Transverse colon (tissue), 4 donors: Measurements from ENCODE around the gene OLFM1. TPM values are rescaled to one million over a fixed set of nuclear protein-coding genes. Genes with fewer than 3 reads are reported as not detected.
"Not testable (repeated sequence)": the region's sequence is repeated elsewhere in the genome, so short reads cannot be mapped to it uniquely, and the experiment has no call there.

Experiments used
- DNase-seq: peaks from one replicate; pipeline ENCODE4 v3.0.0-alpha.2; 2019
- H3K27ac ChIP-seq, 4 donors: fragments of 200-600 bp; sonication (generic); 2 replicates each; pipeline ENCODE4 v1.5.1; 2016 to 2018; ENCODE audit warnings: inconsistent platforms in 4 of 4
- H3K27me3 ChIP-seq: fragments of 200-600 bp; sonication (generic); 2 replicates; pipeline ENCODE4 v1.5.1; 2017; ENCODE audit warnings: inconsistent platforms
- H3K36me3 ChIP-seq, 4 donors: fragments of 200-600 bp; sonication (generic); 2 replicates each; pipeline ENCODE4 v1.5.1; 2017 to 2019; ENCODE audit warnings: inconsistent platforms in 4 of 4
- H3K4me1 ChIP-seq, 4 donors: fragments of 200-600 bp; sonication (generic); 2 replicates each; pipeline ENCODE4 v1.5.1; 2017 to 2020; ENCODE audit warnings: inconsistent platforms in 4 of 4
- H3K4me3 ChIP-seq, 4 donors: fragments of 200-600 bp; sonication (generic); 1 replicate in 1 of 4; 2 replicates in 3 of 4; pipeline versions ENCODE4 v1.5.1 to v1.6.1; 2017 to 2019; ENCODE audit warnings: inconsistent platforms in 4 of 4
- H3K9me3 ChIP-seq, 2 donors: fragments of 200-600 bp; sonication (generic); 2 replicates each; pipeline ENCODE4 v1.5.1; 2017 to 2019; ENCODE audit warnings: inconsistent platforms in 2 of 2
- CTCF ChIP-seq, 5 experiments: fragments of 200-600 bp in 3 of 5; fragments of 450-650 bp in 2 of 5; sonication (generic) in 3 of 5; IDR thresholded peaks; 1 replicate in 2 of 5; 2 replicates in 3 of 5; pipeline ENCODE4 v1.5.1; 2016 to 2017; ENCODE audit warnings: antibody characterized with exemption in 5 of 5, inconsistent platforms in 3 of 5, mild to moderate bottlenecking in 2 of 5, moderate library complexity in 1 of 5
- EP300 ChIP-seq: sonication (generic); formaldehyde crosslinking; IDR thresholded peaks from one replicate; pipeline ENCODE4 v1.6.1; 2017; ENCODE audit warnings: antibody characterized with exemption, low read depth
- POLR2A ChIP-seq: fragments of 450-650 bp; IDR thresholded peaks from one replicate; pipeline ENCODE4 v1.6.1; 2016; ENCODE audit warnings: antibody characterized with exemption, mild to moderate bottlenecking, moderate library complexity
- POLR2AphosphoS5 ChIP-seq, 3 donors: sonication (generic); formaldehyde crosslinking; IDR thresholded peaks; one replicate each; pipeline ENCODE4 v1.6.1; 2016; ENCODE audit warnings: antibody characterized with exemption in 3 of 3
- WGBS, 2 donors: methylation state at CpG; one replicate each; pipeline ENCODE4 v1.1.5; 2018; ENCODE audit warnings: low coverage in 1 of 2; 5-methylcytosine and 5-hydroxymethylcytosine counted together
- in situ Hi-C, 4 donors: fragments of 200-750 bp; cut with MboI; loops; one replicate each; pipeline versions ENCODE4 v1.15.0 to v1.15.1; 2017; ENCODE audit warnings: low sequenced_read_pairs in 3 of 4, low pct_ligation_motif_present in 1 of 4, low pct_unique_long_range_greater_than_20kb in 1 of 4
- intact Hi-C: fragments of 100-400 bp; cut with DNase I; formaldehyde crosslinking; loops from one replicate; pipeline ENCODE4 v1.15.1; 2023; ENCODE audit warnings: low total_unique reads
- total RNA-seq, 4 donors: library from RNA; depleted of rRNA; stranded (reverse); fragments of >200 nt; gene quantifications; one replicate each; pipeline ENCODE4 v1.1.0, GENCODE V29; 2016

The OLFM1 gene
- total RNA-seq, 4 donors from 2014 or later: 3.7 to 7.8 (median 4.0) TPM; not detected in 1

GRCh38 chr9:135061441-135061840, 26.0 kb upstream of the OLFM1 start:
- TF ChIP-seq CTCF (IDR thresholded peaks at IDR 0.05) (no peak), EP300 (no peak), POLR2AphosphoS5 (IDR thresholded peaks at IDR 0.05) (no peak), POLR2A (no peak)
- Histone ChIP-seq H3K27ac (no peak overlapping the region), H3K36me3 (no peaks in the 10 kb centered on the region), H3K4me1 (no peaks in the 10 kb centered on the region), H3K9me3 (no peaks in the 10 kb centered on the region), H3K4me3 (no peak overlapping the region), H3K27me3 (peaks cover 52% of the 10 kb centered on the region)
- in situ Hi-C loops (no loop called here), intact Hi-C loops (no loop called here)
- no peak for DNase-seq
- WGBS, 2 donors: 65% methylated on average over 12 of the region's 12 CpGs; no CpG with 5 or more reads in 1 of the 2 donors

GRCh38 chr9:135062254-135062653, 25.2 kb upstream of the OLFM1 start:
- TF ChIP-seq CTCF (IDR thresholded peaks at IDR 0.05) (no peak), POLR2AphosphoS5 (IDR thresholded peaks at IDR 0.05) (no peak)
- H3K9me3 ChIP-seq: no peaks in the 10 kb centered on the region
- no peak overlapping the region for H3K4me3 ChIP-seq
- in situ Hi-C loops (no loop called here), intact Hi-C loops (no loop called here)
- H3K36me3 ChIP-seq: no peaks in the 10 kb centered on the region
- no peak for DNase-seq
- peaks cover 46% of the 10 kb centered on the region for H3K27me3 ChIP-seq
- H3K27ac ChIP-seq: no peak overlapping the region
- no peaks in the 10 kb centered on the region for H3K4me1 ChIP-seq
- 83% methylated on average over 5 of the region's 5 CpGs; no CpG with 5 or more reads in 1 of the 2 donors for WGBS, 2 donors

- WGBS, 2 donors: 0 to 66% methylated on average over 1 to 4 of the region's 4 CpGs
- in situ Hi-C loops, H3K4me1 ChIP-seq, H3K27ac ChIP-seq, H3K4me3 ChIP-seq, H3K36me3 ChIP-seq, intact Hi-C loops, DNase-seq, H3K9me3 ChIP-seq: not testable (repeated sequence)
- H3K27me3 ChIP-seq: peaks cover 50% of the 10 kb centered on the region
Observed at GRCh38 chr9:135063466-135063865, 24.0 kb upstream of the OLFM1 start.

- H3K27ac ChIP-seq, H3K4me3 ChIP-seq, in situ Hi-C loops, H3K4me1 ChIP-seq, H3K9me3 ChIP-seq, H3K36me3 ChIP-seq, DNase-seq, intact Hi-C loops: not testable (repeated sequence)
- 67 to 80% methylated on average over 1 to 4 of the region's 4 CpGs for WGBS, 2 donors
- H3K27me3 ChIP-seq: peaks cover 50% of the 10 kb centered on the region
Observed at GRCh38 chr9:135063888-135064287, 23.6 kb upstream of the OLFM1 start.

GRCh38 chr9:135065151-135065550, 22.3 kb upstream of the OLFM1 start:
- Histone ChIP-seq H3K27ac (no peak overlapping the region), H3K9me3 (no peaks in the 10 kb centered on the region), H3K4me3 (no peak overlapping the region), H3K4me1 (no peaks in the 10 kb centered on the region), H3K36me3 (no peaks in the 10 kb centered on the region), H3K27me3 (peaks cover 51% of the 10 kb centered on the region)
- intact Hi-C loops (no loop called here), in situ Hi-C loops (no loop called here)
- no peak for DNase-seq
- 69 to 100% methylated on average over 1 to 4 of the region's 4 CpGs for WGBS, 2 donors
- TF ChIP-seq CTCF (IDR thresholded peaks at IDR 0.05) (no peak), POLR2AphosphoS5 (IDR thresholded peaks at IDR 0.05) (no peak), POLR2A (no peak), EP300 (no peak)
